Urinary bladder (tissue), 4 donors: ENCODE data around the gene PCGF6. TPM values are rescaled to one million over a fixed set of nuclear protein-coding genes. Genes with fewer than 3 reads are reported as not detected.

Experiments used
- DNase-seq: peaks from one replicate; pipeline ENCODE4 v3.0.0-alpha.2; 2015; ENCODE audit errors: extremely low spot score
- H3K27ac ChIP-seq: one replicate; pipeline ENCODE4 v1.5.1; 2013; ENCODE audit warnings: low read depth, mild to moderate bottlenecking, moderate library complexity
- H3K36me3 ChIP-seq: one replicate; pipeline ENCODE4 v1.6.1; 2013; ENCODE audit warnings: mild to moderate bottlenecking, moderate library complexity; ENCODE audit not compliant: insufficient read depth
- H3K4me1 ChIP-seq: one replicate; pipeline ENCODE4 v1.6.1; 2013; ENCODE audit warnings: mild to moderate bottlenecking, moderate library complexity; ENCODE audit not compliant: insufficient read depth
- H3K4me3 ChIP-seq: one replicate; pipeline ENCODE4 v1.5.1; 2013; ENCODE audit warnings: low read depth, low read length
- WGBS: extraction: QIAGEN DNeasy Blood & Tissue Kit; methylation state at CpG from one replicate; pipeline ENCODE4 v1.1.7; 2013; 5-methylcytosine and 5-hydroxymethylcytosine counted together
- polyA plus RNA-seq: library from polyadenylated mRNA; stranded (reverse); fragments of 200-250 nt; gene quantifications from one replicate; pipeline ENCODE4 v1.2.3, GENCODE V29; 2013
- total RNA-seq: library from RNA; depleted of rRNA; stranded (reverse); fragments of >200 nt; gene quantifications from one replicate; pipeline ENCODE4 v1.2.3, GENCODE V29; 2014
- donor health status: healthy with polysubstance abuse.
- donor health status: healthy.

The PCGF6 gene
- total and polyA plus RNA-seq, 2 donors, result 10.1 to 14.9 TPM

- 66% methylated on average over 11 of the region's 11 CpGs for WGBS
- no peak overlapping the region for H3K27ac ChIP-seq
- H3K4me1 ChIP-seq, result no peaks in the 10 kb centered on the region
- no peak overlapping the region for H3K4me3 ChIP-seq
- DNase-seq, result no peak
- H3K36me3 ChIP-seq, result no peaks in the 10 kb centered on the region
Observed at GRCh38 chr10:103284170-103284569, 66.8 kb downstream of the PCGF6 start.

- WGBS, result 38% methylated on average over 1 of the region's 1 CpG
- no peak overlapping the region for H3K27ac ChIP-seq
Observed at GRCh38 chr10:103282961-103283360, 68.0 kb downstream of the PCGF6 start.

GRCh38 chr10:103281753-103282152 is 69.2 kb downstream of the PCGF6 start:
- no peaks in the 10 kb centered on the region for H3K4me1 ChIP-seq
- WGBS, result 2% methylated on average over 14 of the region's 14 CpGs
- DNase-seq, result no peak

More at GRCh38 chr10:103282961-103283360, 68.0 kb downstream of the PCGF6 start:
- no peak for DNase-seq
- Histone ChIP-seq H3K36me3 (no peaks in the 10 kb centered on the region), H3K4me3 (no peak overlapping the region), H3K4me1 (no peaks in the 10 kb centered on the region)

GRCh38 chr10:103280506-103280905 is 70.4 kb downstream of the PCGF6 start:
- Histone ChIP-seq H3K4me1 (no peaks in the 10 kb centered on the region), H3K27ac (no peak overlapping the region), H3K36me3 (no peaks in the 10 kb centered on the region), H3K4me3 (no peak overlapping the region)
- DNase-seq, result no peak
- WGBS, result 90% methylated on average over 2 of the region's 2 CpGs

More at GRCh38 chr10:103281753-103282152, 69.2 kb downstream of the PCGF6 start:
- Histone ChIP-seq H3K36me3 (no peaks in the 10 kb centered on the region), H3K27ac (no peak overlapping the region), H3K4me3 (no peak overlapping the region)

- Histone ChIP-seq H3K4me3 (no peak overlapping the region), H3K4me1 (no peaks in the 10 kb centered on the region), H3K36me3 (no peaks in the 10 kb centered on the region), H3K27ac (no peak overlapping the region)
- no peak for DNase-seq
- WGBS, result 77% methylated on average over 3 of the region's 3 CpGs
Observed at GRCh38 chr10:103280031-103280430, 70.9 kb downstream of the PCGF6 start.

GRCh38 chr10:103278862-103279298 is 72.1 kb downstream of the PCGF6 start:
- WGBS, result 2% methylated on average over 11 of the region's 11 CpGs
- no peak for DNase-seq
- Histone ChIP-seq H3K4me3 (no peak overlapping the region), H3K4me1 (no peaks in the 10 kb centered on the region), H3K27ac (no peak overlapping the region), H3K36me3 (no peaks in the 10 kb centered on the region)

- Histone ChIP-seq H3K27ac (no peak overlapping the region), H3K4me1 (no peaks in the 10 kb centered on the region), H3K4me3 (no peak overlapping the region), H3K36me3 (no peaks in the 10 kb centered on the region)
- WGBS, result 32% methylated on average over 12 of the region's 12 CpGs
- DNase-seq, result no peak
Observed at GRCh38 chr10:103278537-103278823, 72.5 kb downstream of the PCGF6 start.

GRCh38 chr10:103277713-103278536 is 73.0 kb downstream of the PCGF6 start:
- Histone ChIP-seq H3K27ac (no peak overlapping the region), H3K36me3 (no peaks in the 10 kb centered on the region), H3K4me3 (peak overlapping the region; percentile 11), H3K4me1 (no peaks in the 10 kb centered on the region)
- DNase-seq, result no peak
- 6% methylated on average over 76 of the region's 76 CpGs for WGBS

- Histone ChIP-seq H3K4me1 (no peaks in the 10 kb centered on the region), H3K36me3 (no peaks in the 10 kb centered on the region), H3K4me3 (peak within 1 kb of the TSS; percentile 11), H3K27ac (no peak within 1 kb of the TSS)
- no peak for DNase-seq
- WGBS, result under 1% methylated on average over 105 of the region's 105 CpGs
Observed at GRCh38 chr10:103276896-103277712, 73.8 kb downstream of the PCGF6 start, which contains the start of gene INA. Gene INA, plus strand, starts transcription at chr10:103277138. Its CDS starts 74 bp downstream, at chr10:103277212.

- H3K4me1 ChIP-seq, result no peaks in the 10 kb centered on the region
- no peaks in the 10 kb centered on the region for H3K36me3 ChIP-seq
- no peak overlapping the region for H3K4me3 ChIP-seq
- H3K27ac ChIP-seq, result no peak overlapping the region
- WGBS, result 12% methylated on average over 21 of the region's 21 CpGs
- DNase-seq, result no peak
Observed at GRCh38 chr10:103276251-103276895, 74.6 kb downstream of the PCGF6 start.

GRCh38 chr10:103273041-103273441 is 77.9 kb downstream of the PCGF6 start:
- Histone ChIP-seq H3K27ac (no peak overlapping the region), H3K4me1 (no peaks in the 10 kb centered on the region), H3K4me3 (no peak overlapping the region), H3K36me3 (no peaks in the 10 kb centered on the region)
- 17% methylated on average over 4 of the region's 4 CpGs for WGBS
- no peak for DNase-seq

- WGBS, result 30% methylated on average over 11 of the region's 11 CpGs
- Histone ChIP-seq H3K4me3 (no peak overlapping the region), H3K4me1 (no peaks in the 10 kb centered on the region), H3K27ac (no peak overlapping the region), H3K36me3 (no peaks in the 10 kb centered on the region)
- peak; percentile 54 for DNase-seq
Observed at GRCh38 chr10:103265717-103266329, 85.1 kb downstream of the PCGF6 start.

- no peaks in the 10 kb centered on the region for H3K36me3 ChIP-seq
- no peak overlapping the region for H3K27ac ChIP-seq
- H3K4me1 ChIP-seq, result no peaks in the 10 kb centered on the region
- no peak overlapping the region for H3K4me3 ChIP-seq
- DNase-seq, result no peak
- WGBS, result 73% methylated on average over 3 of the region's 3 CpGs
Observed at GRCh38 chr10:103262229-103262628, 88.7 kb downstream of the PCGF6 start.
